Measurements from ENCODE around the gene TBX4.
"Not testable (repeated sequence)": the region's sequence is repeated elsewhere in the genome, so short reads cannot be mapped to it uniquely, and the experiment has no call there.

The TBX4 gene

DNA sequence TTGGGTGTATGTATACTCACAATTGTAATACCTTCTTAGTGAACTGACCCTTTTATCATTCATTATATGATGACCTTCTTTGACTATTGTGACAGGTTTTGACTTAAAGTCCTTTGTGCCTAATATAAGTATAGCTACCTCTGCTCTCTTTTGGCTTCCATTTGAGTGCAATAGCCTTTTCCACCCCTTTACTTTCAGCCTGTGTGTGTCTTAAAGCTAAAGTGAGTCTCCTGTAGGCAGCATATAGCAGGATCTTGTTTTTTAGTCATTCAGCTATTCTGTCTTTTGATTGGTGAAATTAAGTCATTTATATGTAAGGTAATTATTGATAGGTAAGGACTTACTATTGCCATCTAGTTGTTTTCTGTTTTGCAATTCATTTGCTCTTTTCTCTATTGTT is 15.9 kb upstream of the TBX4 start:
- no peak for DNase-seq
- TF ChIP-seq, protein P1, sequence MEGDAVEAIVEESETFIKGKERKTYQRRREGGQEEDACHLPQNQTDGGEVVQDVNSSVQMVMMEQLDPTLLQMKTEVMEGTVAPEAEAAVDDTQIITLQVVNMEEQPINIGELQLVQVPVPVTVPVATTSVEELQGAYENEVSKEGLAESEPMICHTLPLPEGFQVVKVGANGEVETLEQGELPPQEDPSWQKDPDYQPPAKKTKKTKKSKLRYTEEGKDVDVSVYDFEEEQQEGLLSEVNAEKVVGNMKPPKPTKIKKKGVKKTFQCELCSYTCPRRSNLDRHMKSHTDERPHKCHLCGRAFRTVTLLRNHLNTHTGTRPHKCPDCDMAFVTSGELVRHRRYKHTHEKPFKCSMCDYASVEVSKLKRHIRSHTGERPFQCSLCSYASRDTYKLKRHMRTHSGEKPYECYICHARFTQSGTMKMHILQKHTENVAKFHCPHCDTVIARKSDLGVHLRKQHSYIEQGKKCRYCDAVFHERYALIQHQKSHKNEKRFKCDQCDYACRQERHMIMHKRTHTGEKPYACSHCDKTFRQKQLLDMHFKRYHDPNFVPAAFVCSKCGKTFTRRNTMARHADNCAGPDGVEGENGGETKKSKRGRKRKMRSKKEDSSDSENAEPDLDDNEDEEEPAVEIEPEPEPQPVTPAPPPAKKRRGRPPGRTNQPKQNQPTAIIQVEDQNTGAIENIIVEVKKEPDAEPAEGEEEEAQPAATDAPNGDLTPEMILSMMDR (IDR thresholded peaks at IDR 0.05; ENCODE audit: low read depth, low read length): no peak
- Histone ChIP-seq H3K36me3 (no peaks in the 10 kb centered on the region), H3K27me3 (ENCODE audit: insufficient read depth, low read depth, severe bottlenecking) (no peaks in the 10 kb centered on the region), H3K27ac (no peak overlapping the region), H3K9me3 (ENCODE audit: severe bottlenecking) (peaks cover 8% of the 10 kb centered on the region), H3K4me3 (ENCODE audit: low read depth, low read length) (no peak overlapping the region)

DNA sequence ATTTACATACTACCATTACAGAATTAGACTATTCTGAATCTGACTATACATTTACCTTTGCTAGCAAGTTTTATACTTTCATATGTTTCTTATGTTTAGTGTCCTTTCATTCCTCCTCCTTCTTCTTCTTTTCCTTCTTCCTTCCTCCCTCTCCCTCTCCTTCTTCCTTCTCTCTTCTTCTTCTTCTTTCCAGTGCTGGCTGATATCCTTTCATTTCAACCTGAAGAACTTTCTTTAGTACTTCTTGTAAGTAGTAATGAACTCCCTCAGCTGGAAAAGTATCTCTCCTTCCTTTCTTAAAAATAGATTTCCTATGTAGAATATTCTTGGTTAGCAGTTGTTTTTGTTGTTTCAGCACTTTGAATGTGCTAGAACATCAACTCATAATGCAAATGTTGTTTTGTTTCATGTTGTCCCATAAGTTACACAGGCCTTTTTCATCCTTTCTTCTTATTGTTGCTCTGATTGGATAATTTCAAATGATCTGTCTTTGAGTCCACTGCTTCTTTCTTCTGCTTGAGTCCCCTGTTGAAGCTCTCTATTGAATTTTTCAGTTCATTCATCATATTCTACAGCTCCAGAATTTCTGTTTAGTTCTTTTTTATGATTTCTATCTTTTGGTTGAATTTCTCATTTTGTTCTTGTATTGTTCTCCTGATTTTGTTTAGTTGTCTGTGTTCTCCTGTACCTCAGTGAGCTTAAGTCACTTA is 15.1 kb upstream of the TBX4 start:
- DNase-seq: no peak
- peaks cover 8% of the 10 kb centered on the region for H3K9me3 ChIP-seq (ENCODE audit: severe bottlenecking)
- H3K27ac ChIP-seq: no peak overlapping the region
- H3K27me3 ChIP-seq (ENCODE audit: insufficient read depth, low read depth, severe bottlenecking): no peaks in the 10 kb centered on the region
- TF ChIP-seq, protein P1 (IDR thresholded peaks at IDR 0.05; ENCODE audit: low read depth, low read length): no peak
- H3K4me3 ChIP-seq (ENCODE audit: low read depth, low read length): no peak overlapping the region
- H3K36me3 ChIP-seq: no peaks in the 10 kb centered on the region

DNA sequence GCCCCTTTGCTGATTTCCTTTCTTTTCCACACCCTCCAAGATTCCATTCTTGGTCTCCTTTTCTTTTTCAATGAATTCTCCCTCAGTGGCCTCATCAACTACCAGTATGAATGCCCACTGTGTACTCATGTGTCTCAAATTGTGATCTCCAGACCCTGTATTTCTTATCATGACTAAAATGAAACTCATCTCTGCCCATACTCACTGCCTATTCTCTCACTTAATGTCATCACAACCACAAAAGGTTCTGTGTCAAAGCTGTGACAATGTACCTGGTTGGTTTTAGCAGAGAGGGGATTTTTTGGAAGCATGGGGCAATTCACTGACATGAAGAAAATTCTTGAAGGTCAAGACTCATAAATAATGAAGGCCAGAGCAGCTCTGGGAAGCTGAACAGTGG is 11.5 kb upstream of the TBX4 start:
- no peak for DNase-seq
- TF ChIP-seq, protein P1 (IDR thresholded peaks at IDR 0.05; ENCODE audit: low read depth, low read length): no peak
- Histone ChIP-seq H3K9me3 (ENCODE audit: severe bottlenecking) (peaks cover 12% of the 10 kb centered on the region), H3K27ac (no peak overlapping the region), H3K4me3 (ENCODE audit: low read depth, low read length) (no peak overlapping the region), H3K36me3 (no peaks in the 10 kb centered on the region), H3K27me3 (ENCODE audit: insufficient read depth, low read depth, severe bottlenecking) (no peaks in the 10 kb centered on the region)

DNA sequence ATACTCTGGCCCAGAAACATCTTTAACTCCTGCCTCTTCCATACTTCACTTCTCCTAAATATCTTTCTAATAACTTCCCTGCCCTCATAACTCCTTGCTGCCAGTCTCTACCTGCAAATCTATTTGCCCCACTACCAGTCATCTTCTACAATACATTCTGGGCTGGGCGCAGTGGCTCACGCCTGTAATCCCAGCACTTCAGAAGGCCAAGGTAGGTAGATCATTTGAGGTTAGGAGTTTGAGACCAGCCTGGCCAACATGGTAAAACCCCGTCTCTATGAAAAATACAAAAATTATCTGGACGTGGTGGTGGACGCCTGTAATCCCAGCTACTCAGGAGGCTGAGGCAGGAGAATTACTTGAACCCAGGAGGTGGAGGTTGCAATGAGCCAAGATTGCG is 10.7 kb upstream of the TBX4 start:
- not testable (repeated sequence) for H3K27me3 ChIP-seq (ENCODE audit: insufficient read depth, low read depth, severe bottlenecking); H3K4me3 ChIP-seq (ENCODE audit: low read depth, low read length); H3K27ac ChIP-seq; H3K36me3 ChIP-seq; DNase-seq
- peaks cover 12% of the 10 kb centered on the region for H3K9me3 ChIP-seq (ENCODE audit: severe bottlenecking)

DNA sequence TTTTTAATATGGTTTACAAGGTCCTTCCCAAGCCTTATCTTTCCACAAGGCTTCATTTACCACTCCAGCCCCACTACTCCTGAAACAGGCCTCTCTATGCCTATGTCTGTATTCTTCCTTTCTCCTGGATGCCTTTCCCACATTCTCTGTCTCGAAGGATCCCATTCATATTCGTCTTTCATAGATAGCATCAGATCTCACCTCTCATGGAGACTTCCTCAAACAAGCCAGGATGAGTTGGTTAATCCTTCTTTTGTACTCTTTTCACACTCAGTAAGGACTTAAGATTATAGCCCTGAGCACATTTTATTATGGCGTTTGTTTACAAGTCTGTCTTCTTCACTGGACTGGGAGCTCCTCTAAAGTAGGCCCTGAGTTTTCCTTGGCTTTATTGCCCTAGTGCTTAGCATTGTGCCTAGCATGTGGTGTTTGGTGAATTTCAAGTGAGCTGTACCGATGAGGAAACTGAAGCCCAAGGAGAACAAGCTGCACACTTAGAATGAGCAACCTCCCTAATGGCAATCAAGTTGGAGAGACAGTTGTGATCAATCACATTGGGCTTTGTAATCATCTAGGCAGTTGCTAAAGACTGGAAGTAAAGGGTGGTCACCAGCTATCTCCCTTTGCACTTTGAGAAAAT is 10.0 kb upstream of the TBX4 start:
- no peak for DNase-seq
- TF ChIP-seq, protein P1 (IDR thresholded peaks at IDR 0.05; ENCODE audit: low read depth, low read length): no peak

DNA sequence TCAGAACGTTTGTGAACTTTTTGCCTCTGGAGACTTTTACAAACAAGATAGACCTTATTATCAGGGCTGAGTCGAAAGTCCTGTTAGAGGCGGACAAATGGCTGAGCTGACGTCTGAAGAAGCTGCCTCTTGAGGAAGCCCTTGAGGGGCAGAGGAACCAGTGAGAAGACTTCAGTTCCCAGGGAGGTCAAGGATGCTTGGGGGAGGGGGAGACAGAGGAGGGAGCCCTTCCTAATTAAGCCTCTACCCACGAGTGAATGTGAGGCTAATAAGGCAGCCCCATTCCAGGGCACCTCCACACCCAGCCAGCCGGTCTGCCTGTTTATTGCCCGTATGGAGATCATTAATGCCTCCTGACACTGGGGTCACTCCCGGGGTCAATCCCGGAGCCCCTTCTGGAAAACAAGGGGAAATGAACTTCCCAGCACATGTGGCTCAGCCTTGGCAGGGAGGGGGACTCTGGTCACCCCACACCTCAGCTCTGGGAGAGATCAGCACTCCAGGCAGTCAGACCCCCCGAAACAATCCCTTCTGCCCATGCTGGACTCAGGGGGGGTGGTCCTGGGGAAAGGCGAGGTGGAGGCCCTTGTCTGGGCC is 9.2 kb upstream of the TBX4 start:
- H3K27me3 ChIP-seq (ENCODE audit: insufficient read depth, low read depth, severe bottlenecking): no peaks in the 10 kb centered on the region
- H3K4me3 ChIP-seq (ENCODE audit: low read depth, low read length): no peak overlapping the region

More for the DNA sequence above, 10.0 kb upstream of the TBX4 start:
- Histone ChIP-seq H3K27ac (no peak overlapping the region), H3K36me3 (no peaks in the 10 kb centered on the region), H3K4me3 (ENCODE audit: low read depth, low read length) (no peak overlapping the region), H3K9me3 (ENCODE audit: severe bottlenecking) (peaks cover 12% of the 10 kb centered on the region), H3K27me3 (ENCODE audit: insufficient read depth, low read depth, severe bottlenecking) (no peaks in the 10 kb centered on the region)

More for the DNA sequence above, 9.2 kb upstream of the TBX4 start:
- Histone ChIP-seq H3K27ac (no peak overlapping the region), H3K9me3 (ENCODE audit: severe bottlenecking) (peaks cover 9% of the 10 kb centered on the region), H3K36me3 (no peaks in the 10 kb centered on the region)
- no peak for DNase-seq
- TF ChIP-seq, protein P1 (IDR thresholded peaks at IDR 0.05; ENCODE audit: low read depth, low read length): no peak

Measured in WERI-Rb-1 (cell line).